OCI-LY3 (cell line): ENCODE measurements around the gene FBXO48.

ENCODE experiments used
- EZH2phosphoT487 ChIP-seq: fragments of 200-600 bp; shearing (Covaris generic); IDR thresholded peaks from 2 replicates; pipeline ENCODE4 v1.6.1; 2018; ENCODE audit warnings: antibody characterized with exemption, mixed run types, low read depth
- TF ChIP-seq, protein P1 (sequence below): fragments of 200-600, 300-600 bp; sonication (generic); IDR thresholded peaks from 2 replicates; pipeline ENCODE4 v1.5.1; 2014; ENCODE audit warnings: antibody characterized with exemption, low read length, low read depth

DNA sequence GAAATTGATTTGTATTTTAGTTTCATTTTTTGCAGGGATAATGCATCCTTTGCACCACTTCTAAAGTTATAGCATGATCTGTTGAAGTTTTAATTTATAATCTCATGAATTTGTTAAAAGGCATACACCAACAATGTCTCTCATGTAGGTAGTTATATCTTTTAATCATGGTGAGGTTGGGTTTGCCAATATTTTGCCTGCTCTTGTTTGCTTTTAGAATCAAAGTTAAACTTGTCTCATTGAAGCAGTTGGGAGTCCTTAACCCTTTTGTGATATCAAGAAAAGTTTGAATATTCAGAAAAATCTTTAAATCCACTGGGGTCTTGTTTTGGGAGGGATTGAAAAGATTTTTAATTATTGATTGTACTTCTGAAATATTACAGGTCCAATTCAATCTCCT is 32.0 kb upstream of the FBXO48 start:
- TF ChIP-seq, protein P1, sequence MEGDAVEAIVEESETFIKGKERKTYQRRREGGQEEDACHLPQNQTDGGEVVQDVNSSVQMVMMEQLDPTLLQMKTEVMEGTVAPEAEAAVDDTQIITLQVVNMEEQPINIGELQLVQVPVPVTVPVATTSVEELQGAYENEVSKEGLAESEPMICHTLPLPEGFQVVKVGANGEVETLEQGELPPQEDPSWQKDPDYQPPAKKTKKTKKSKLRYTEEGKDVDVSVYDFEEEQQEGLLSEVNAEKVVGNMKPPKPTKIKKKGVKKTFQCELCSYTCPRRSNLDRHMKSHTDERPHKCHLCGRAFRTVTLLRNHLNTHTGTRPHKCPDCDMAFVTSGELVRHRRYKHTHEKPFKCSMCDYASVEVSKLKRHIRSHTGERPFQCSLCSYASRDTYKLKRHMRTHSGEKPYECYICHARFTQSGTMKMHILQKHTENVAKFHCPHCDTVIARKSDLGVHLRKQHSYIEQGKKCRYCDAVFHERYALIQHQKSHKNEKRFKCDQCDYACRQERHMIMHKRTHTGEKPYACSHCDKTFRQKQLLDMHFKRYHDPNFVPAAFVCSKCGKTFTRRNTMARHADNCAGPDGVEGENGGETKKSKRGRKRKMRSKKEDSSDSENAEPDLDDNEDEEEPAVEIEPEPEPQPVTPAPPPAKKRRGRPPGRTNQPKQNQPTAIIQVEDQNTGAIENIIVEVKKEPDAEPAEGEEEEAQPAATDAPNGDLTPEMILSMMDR, result no peak
- TF ChIP-seq EZH2phosphoT487, result no peak
